ENCODE measurements around the gene CTU2. TPM values are rescaled to one million over a fixed set of nuclear protein-coding genes. Genes with fewer than 3 reads are reported as not detected.
A peak's percentile ranks its signal among the peaks of the same experiment; 100 is the strongest.

Gene CTU2
- total and polyA plus RNA-seq, 9 of the 15 experiments (the other 6 are each of a cell fraction or from before 2014, with no cell fraction given) = 1.3 to 105 (median 23.2) TPM

DNA sequence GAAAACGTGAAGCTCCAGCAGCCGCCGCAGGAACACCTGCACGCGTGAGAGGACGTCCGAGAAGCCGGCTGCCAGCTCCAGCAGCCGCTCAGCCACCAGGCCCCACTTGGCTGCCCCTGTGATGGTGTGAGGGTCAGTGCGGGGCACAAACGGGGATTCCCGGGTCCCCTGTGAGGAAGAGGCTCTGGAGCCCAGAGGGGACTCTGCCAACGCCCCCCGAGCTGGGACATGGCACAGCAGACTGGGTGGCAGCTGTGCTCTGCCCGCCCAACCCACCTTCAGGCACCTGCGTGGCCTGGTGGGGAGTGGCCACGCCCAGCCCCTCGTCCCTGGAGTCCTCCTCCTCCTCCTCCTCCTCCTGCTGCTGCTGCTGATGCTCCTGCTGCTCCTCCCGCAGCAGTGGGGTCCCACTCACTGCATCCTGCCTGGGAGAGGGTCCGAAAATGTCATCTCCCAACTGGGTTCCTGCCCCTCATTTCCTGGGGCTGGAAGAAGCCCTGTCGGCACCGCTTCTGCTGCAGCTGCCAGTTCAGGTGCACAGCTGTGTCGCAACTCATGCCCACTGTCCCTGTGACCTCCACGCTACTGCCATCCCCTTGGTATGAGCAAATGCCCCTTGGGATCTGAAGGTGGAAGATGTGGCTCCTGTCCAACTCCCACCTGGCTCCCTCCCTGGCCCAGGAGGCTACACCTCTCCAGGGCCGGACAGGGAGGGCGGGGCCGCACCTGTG, 27.5 kb downstream of the CTU2 start:
- no peak overlapping the region for H2AFZ ChIP-seq (ENCODE audit: low read depth, low read length)
- 88% methylated on average over 23 of the region's 27 CpGs for WGBS (ENCODE audit: insufficient coverage, low coverage, missing lambda C conversion rate)
- CTCF ChIA-PET (ENCODE audit: low intra/inter-chr PET ratio) = no interaction called here
- H3K27ac ChIP-seq (ENCODE audit: extremely low read depth, low read depth, low read length) = no peak overlapping the region
- no peaks in the 10 kb centered on the region for H3K9me3 ChIP-seq (replicated peaks; ENCODE audit: control insufficient read depth, insufficient read depth, low read depth, low read length)
- intact Hi-C loops (cut with micrococcal nuclease) (no loop called here), in situ Hi-C loops (cut with MboI) (no loop called here)
- peaks cover 7% of the 10 kb centered on the region; the same call in 2 of the 3 replicates for H3K79me2 ChIP-seq (ENCODE audit: control insufficient read depth, insufficient read depth, low read length)
- FAIRE-seq (no peak), DNase-seq (ENCODE audit: extremely low read depth in 1 of 4, low spot score in 3 of 4) (no peak), ATAC-seq (no peak)
- no peak overlapping the region for H3K4me3 ChIP-seq
- H3K4me2 ChIP-seq (ENCODE audit: insufficient read depth, low read length) = no peak overlapping the region
- H3K9ac ChIP-seq (ENCODE audit: insufficient read depth in 1 of 2, low read depth in 2 of 2, low read length in 2 of 2) = no peak overlapping the region
- H3K4me1 ChIP-seq (replicated peaks in 1 of 2; ENCODE audit: control insufficient read depth in 2 of 2, insufficient read depth in 2 of 2, low read length in 2 of 2) = peaks cover 0 to 81% of the 10 kb centered on the region in 2 experiments; a peak in 3 of 5 replicates
- no peaks in the 10 kb centered on the region for H3K9me1 ChIP-seq (ENCODE audit: control insufficient read depth, insufficient read depth, low read length)
- BruUV-seq (replicated peaks) = no TSS peak
- H4K20me1 ChIP-seq (replicated peaks; ENCODE audit: control insufficient read depth, insufficient read depth, low read length) = peaks cover 8% of the 10 kb centered on the region
- POLR2A ChIA-PET = interaction anchor here (0.5 to 1.5 kb wide), 4 partner anchors 11 to 146 kb away, joined by 3 to 5 read pairs (median 4); partner anchors contain the start of gene APRT
- peaks cover 91% of the 10 kb centered on the region for H3K36me3 ChIP-seq (ENCODE audit: control insufficient read depth, insufficient read depth, low read length)
- H3K27me3 ChIP-seq (ENCODE audit: control insufficient read depth in 2 of 2, insufficient read depth in 2 of 2, low read length in 2 of 2) = no peaks in the 10 kb centered on the region
- no peak for TF ChIP-seq ZNF444 (CRISPR knock-in tag; IDR thresholded peaks at IDR 0.05)
- TF ChIP-seq KAT8 (IDR thresholded peaks at IDR 0.05; ENCODE audit: low read depth) = no peak
- no peak for TF ChIP-seq ZNF165 (CRISPR knock-in tag; IDR thresholded peaks at IDR 0.05; ENCODE audit: borderline replicate concordance)
- TF ChIP-seq HNRNPL (IDR thresholded peaks at IDR 0.05; ENCODE audit: low read depth, low read length) = 0 out of 2 replicates have a peak, but pooled peaks have one; percentile 33
- TF ChIP-seq HMG20B (CRISPR knock-in tag; IDR thresholded peaks at IDR 0.05) = no peak
- peak; percentile 23 for TF ChIP-seq CCNT2 (IDR thresholded peaks at IDR 0.05; ENCODE audit: borderline replicate concordance, extremely low read depth, insufficient read length, low read depth, low read length)
- peak; percentile 39; the same call in 1 of the 2 replicates for TF ChIP-seq ZNF263 (CRISPR knock-in tag; IDR thresholded peaks at IDR 0.05; ENCODE audit: borderline replicate concordance)
- TF ChIP-seq SOX6 (IDR thresholded peaks at IDR 0.05) = no peak
- TF ChIP-seq RBM22 (IDR thresholded peaks at IDR 0.05; ENCODE audit: low read depth, low read length, poor library complexity, severe bottlenecking) = peak; percentile 77
- TF ChIP-seq MXI1 (IDR thresholded peaks at IDR 0.05; ENCODE audit: low read depth, low read length) = no peak
- TF ChIP-seq SIN3A (IDR thresholded peaks at IDR 0.05; ENCODE audit: borderline replicate concordance in 2 of 2, control insufficient read depth in 1 of 2, low read depth in 2 of 2, low read length in 2 of 2) = no peak
- TF ChIP-seq MAFG (tag; conservative IDR thresholded peaks at IDR 0.05) = no peak
- TF ChIP-seq MEF2A (IDR thresholded peaks at IDR 0.05; ENCODE audit: control insufficient read depth, low read depth, low read length) = no peak
- TF ChIP-seq, protein P1, sequence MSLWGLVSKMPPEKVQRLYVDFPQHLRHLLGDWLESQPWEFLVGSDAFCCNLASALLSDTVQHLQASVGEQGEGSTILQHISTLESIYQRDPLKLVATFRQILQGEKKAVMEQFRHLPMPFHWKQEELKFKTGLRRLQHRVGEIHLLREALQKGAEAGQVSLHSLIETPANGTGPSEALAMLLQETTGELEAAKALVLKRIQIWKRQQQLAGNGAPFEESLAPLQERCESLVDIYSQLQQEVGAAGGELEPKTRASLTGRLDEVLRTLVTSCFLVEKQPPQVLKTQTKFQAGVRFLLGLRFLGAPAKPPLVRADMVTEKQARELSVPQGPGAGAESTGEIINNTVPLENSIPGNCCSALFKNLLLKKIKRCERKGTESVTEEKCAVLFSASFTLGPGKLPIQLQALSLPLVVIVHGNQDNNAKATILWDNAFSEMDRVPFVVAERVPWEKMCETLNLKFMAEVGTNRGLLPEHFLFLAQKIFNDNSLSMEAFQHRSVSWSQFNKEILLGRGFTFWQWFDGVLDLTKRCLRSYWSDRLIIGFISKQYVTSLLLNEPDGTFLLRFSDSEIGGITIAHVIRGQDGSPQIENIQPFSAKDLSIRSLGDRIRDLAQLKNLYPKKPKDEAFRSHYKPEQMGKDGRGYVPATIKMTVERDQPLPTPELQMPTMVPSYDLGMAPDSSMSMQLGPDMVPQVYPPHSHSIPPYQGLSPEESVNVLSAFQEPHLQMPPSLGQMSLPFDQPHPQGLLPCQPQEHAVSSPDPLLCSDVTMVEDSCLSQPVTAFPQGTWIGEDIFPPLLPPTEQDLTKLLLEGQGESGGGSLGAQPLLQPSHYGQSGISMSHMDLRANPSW (CRISPR knock-in tag; IDR thresholded peaks at IDR 0.05) = no peak
- peak; percentile 19; the same call in 1 of the 2 replicates for TF ChIP-seq POLR2G (IDR thresholded peaks at IDR 0.05; ENCODE audit: low read depth, low read length)
- TF ChIP-seq NCOA4 (IDR thresholded peaks at IDR 0.05; ENCODE audit: partially characterized antibody) = no peak
- TF ChIP-seq CBX5 (IDR thresholded peaks at IDR 0.05; ENCODE audit: borderline replicate concordance, low read depth) = no peak
- no peak for TF ChIP-seq JUN (IDR thresholded peaks at IDR 0.05; ENCODE audit: borderline replicate concordance, low read depth, low read length)
- TF ChIP-seq JUN (CRISPR knock-in tag; IDR thresholded peaks at IDR 0.05; ENCODE audit: borderline replicate concordance) = no peak
- no peak for TF ChIP-seq BRCA1 (IDR thresholded peaks at IDR 0.05)
- TF ChIP-seq BRCA1 (CRISPR knock-in tag; IDR thresholded peaks at IDR 0.05) = no peak
- TF ChIP-seq ZNF77 (CRISPR knock-in tag; IDR thresholded peaks at IDR 0.05) = no peak
